IPS-11a (cell line): ENCODE results near the gene PCSK7.
A peak's percentile ranks its signal among the peaks of the same experiment; 100 is the strongest.

Experiments used
- H3K4me3 ChIP-seq: one replicate; pipeline ENCODE4 v1.5.1; 2013; ENCODE audit warnings: low read depth, low read length, control low read depth

The PCSK7 gene

DNA sequence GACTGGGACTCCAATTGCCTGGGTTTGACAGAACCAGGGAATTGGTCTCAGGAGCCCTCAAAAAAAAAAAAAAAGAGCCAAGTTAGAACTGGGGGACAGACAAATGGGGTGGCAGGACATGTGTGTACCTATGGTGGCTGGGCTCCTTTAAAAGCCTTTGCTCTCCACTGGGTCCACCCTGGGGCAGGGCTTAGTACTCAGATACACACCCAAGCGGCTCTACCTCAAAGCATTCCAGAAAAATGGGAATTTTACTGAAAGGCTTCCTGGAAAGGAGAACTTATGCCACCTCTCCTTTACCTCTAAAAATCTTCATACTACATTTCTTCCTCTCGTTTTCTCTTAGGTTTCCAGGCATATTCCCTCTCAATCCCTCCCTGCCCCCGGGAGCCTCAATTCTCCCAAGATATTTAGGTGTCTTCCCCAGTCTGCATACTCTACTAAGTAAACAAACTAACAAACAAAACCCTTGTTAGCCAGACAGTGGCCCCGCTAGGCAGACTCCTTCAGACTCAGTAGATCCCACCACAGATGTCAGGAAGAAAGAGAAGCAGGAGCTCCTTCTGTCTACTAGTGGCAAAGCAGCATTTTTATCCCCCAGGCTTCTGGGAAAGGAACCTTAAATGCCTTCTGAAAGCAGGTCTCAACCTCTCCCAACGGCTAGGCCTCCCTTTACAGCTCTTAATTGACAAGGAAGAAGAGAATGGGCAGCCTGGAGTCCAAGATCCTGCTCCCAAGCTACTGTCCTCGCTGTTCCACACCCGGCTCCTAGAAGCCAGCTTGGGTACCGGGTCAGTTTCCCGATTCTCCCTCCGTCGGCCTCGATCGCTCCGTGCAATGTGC lies 653 bp downstream of the PCSK7 start:
- peak overlapping the region; percentile 89 for H3K4me3 ChIP-seq

DNA sequence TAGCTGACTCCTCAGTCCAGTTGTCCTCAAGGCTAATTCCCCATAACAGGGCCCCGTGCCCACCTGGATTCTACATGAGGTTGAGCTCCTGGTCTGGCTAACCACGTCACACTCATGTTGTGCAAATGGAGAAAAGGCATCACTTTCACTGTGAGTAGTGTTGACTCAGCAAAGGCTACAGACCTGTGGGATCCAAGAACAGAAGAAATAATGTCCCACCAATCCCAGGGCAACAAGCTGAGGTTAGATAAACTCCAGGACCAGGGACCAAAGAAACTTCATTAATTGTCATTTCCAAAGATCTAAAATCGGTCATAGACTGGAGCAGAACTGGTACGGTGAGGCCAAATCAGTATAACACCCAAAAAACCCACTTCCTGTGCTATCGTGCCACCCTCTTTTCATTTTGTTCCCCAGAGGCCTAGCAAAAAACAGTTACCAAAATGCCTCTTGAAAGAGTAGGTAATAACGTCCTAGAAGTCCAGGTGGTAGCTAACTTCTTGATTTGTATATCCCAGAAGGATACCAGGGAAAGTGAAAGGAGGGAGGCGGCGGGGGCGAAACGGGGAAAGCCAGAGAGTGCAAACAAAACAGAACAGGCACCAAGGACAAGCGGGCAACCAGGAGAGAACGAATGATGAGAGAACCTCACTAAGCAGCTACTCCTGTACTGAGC lies 1.4 kb downstream of the PCSK7 start:
- H3K4me3 ChIP-seq: no peak overlapping the region

DNA sequence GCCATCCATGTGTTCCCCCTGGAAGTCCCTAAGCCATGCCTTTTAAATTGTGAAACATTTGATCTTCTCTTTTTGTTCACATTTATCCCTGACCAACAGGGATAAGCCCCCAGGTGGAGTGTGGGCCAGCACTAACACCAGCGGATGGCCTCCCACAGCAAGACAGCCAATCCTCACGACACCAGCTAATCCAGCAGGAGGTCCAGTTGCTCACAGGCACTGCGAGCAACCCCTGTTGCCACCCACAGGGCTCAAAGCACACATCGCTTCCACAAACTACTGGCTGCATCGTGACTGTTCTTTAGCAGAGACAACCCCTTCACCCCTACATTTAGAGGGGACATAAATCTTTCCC lies 2.0 kb downstream of the PCSK7 start:
- H3K4me3 ChIP-seq: no peak overlapping the region

DNA sequence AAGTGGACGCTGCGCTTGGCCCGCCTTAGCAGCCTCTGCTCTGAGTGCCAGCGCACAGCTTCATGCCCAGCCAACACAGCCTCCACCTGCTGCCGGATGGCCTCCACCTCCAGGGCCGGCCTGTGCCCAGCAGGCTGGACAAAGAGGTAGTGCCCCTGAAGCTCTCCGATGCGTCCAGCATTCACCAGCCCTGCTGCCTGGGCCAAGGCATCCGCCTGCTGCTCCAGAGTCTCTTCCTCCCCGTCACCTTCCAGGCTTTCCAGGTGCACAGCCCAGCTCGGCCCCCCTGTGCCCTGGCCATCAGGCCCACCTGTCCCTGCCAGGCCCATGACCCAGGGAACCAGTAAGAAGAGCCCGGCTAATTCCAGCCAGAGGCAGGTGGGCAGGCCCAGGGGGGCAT lies 2.5 kb downstream of the PCSK7 start:
- no peak overlapping the region for H3K4me3 ChIP-seq

DNA sequence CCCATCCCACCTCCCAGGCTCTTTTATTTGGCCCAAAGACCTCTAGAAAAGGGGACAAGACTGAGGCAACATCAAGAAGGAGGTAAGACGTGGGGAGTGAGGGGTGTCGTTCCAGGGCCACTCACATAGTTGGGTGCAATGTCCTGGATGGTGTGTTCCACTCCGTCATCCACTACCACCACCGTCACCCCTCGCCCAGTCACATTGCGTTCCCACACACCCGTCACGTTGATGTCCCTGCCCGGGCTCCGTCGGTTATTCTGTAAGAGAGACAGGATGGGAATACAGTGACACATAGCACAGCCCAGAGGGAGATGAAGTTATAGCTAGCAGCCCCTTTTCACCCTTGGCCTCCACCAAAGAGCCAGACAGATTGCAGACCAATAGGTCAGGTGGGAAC lies 3.8 kb downstream of the PCSK7 start:
- H3K4me3 ChIP-seq: no peak overlapping the region

DNA sequence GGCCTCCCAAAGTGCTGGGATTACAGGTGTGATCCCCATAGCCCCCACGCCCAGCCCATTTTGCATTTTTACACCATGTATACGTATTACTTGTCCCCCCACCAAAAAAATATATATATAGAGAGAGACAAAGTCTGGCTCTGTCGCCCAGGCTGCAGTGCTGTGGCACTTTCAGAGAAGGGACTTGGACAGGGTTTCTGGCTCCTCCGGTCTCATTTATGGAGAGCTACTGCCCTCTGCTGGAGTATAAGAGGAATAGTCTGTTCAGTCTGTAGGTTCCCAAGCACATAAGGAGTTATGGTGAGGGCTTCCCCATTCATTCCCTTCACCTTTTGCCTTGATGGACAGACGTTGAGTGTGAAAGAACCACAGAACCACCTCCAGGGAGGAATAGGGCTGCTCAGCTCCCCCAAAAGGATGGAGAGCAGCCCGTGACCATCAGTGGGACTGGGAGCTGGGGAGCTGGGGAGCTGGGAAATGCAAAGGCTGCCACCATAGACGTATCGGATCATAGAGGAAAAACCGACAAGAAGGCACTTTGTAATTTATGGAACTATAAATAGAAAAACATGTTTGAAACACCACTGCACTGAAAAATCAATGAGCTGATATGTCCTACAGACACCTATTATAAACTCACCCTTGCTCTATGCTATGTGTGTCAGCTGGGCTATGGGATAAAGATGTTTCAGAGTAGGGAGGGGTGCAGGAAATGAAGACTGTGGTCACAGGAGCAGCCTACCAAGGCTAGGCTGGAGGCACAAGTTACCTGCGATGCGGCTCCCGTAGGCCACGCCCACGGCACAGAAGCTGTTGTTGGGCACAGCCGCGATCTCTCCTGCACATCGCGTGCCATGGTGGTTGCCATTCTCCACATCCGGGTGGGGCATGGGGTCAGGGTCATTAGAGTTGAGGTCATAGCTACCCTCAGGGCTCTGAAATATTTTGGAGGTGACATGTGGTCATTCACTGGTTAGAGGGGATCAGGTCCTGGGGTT lies 5.2 kb downstream of the PCSK7 start:
- H3K4me3 ChIP-seq: no peak overlapping the region

DNA sequence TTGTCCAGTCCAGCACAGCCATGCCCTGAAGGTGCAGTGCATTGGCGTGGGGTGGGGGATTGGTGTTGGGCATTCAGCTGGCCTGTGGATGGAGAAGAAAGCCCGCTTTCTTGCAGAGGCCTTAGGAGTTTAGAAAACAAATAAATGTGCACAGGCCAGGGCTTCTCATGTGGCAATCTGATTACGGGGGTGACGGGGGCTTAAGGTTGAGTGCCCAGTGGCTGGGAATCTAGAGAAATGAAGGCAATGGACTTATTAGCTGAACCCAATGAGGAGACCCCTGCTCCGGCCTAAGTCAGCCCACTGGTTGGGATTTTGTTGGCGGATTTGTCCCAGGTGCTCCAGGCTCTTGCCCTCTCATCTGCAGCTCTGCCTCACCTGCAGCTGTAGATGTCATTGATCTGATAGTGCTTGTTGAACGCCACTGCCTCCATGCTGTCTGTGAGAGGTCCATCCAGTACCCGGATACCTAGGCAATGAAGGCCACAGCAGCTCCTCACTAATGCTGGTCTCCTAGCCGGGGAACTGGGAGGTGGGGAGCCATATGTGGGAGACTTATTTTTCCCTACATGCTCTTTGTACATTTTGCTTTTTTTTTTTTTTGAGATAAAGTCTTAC lies 6.2 kb downstream of the PCSK7 start:
- H3K4me3 ChIP-seq: no peak overlapping the region

DNA sequence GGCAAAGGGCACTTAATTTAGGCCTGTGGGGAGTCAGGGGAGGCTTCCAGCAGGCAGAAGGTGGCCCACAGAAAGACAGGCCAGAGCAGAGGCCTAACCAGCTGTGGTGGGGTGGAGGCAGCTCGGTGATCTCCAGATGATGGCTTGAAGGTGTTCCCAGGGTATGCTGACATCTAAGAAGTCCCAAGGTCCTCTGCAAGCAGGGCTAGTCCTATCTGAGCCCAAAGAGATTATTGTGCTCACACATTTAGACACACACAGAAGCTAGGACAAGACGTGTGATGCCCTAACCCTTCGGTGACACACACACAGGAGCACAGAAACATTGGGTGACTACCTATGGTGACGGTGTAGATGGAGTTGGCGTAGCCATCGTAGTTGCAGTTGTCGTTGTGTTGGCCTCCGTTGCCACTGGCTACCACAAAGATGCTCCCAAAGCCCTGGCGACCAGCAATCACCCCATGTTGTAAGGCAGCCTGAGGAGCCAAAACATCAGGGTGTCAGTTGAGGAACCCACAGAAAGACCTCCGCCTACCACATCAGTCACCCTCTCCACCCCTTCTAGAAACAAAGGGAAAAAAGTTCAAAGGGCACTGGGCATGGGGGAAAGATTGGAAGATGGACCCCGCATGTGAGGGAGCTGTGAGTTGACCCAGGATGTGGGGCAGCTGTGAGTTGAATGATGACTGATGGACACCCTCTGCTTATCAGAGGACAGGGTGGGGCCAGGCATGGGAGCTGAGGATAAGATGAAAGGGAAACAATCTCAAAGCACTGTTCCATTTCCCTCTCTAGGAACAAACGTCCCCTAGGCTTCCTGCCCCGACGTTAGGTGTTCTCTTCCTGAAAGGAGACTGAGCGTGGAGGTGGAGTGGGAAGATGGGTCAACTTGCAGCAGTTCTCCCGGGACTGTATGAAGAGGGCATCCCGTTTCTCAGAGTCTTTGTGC lies 7.9 kb downstream of the PCSK7 start:
- H3K4me3 ChIP-seq: no peak overlapping the region

DNA sequence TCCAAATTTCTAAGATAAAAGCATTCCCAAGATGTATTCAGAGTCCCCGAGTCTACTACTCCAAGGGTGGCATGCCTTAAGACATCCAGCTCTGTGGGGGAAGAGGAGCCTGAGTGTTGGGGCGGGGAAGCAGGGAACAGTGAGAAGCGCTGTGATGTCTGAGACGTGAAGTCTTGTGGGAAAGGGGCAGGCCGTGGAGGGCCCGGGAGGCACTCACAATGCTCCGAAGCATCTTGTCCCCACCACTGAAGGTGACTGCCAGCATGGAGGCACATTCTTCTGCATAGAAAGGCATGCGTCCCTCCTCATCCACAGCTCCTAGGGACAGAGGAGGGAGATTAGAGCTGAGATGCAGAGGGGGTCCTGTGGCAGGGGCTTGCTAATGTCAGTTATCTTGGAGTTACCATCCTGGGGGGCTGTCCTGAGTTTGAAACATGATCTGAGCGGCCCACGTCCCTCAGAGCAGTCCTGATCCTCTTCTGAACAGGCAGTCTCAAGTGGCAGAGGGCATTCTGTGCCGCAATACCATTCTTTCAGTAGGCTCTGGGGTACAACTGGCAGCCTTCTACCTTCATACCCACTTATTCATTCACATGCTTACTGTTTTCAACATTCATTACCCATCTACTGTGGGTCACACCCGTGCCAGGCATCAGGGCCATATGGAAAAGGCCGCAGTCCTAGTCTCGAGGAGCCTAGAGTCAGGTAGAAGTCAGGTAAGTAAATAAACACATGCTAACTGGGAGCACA lies 8.7 kb downstream of the PCSK7 start:
- H3K4me3 ChIP-seq: no peak overlapping the region

DNA sequence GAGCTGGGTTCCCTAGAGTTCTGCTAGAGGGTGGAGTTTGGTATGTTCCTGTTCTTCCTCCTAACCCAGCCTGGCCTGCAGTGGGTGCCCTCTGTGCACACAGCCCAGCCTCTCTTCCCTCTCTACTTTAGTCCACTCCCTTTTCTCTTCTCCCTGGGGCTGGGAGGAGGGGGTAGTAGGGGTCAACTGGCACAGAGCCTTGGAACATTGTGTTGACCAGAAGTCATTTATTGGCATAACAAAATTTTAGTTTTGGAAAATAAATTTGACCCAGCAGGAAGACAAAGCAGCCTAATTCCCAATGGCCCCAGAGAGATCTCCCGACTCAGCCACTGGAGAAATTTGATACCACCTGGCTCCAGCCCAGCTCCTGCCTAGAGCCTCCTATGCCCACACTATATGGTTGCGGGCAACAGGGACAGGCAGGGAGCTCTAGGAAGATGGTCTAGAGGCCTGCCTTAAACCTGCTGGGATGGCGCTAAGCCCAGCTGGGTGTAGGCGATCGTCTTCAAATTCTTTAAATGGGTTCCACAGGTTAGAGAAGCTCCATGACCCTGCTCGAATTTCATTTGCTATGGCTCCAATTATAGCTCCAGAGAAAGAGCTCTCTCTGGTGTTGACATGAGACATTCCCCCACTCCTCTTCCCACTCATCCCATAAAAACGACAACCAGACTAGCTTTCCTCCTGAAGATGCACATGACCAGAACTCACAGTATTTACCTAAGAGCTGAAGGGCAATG lies 9.9 kb downstream of the PCSK7 start:
- H3K4me3 ChIP-seq: no peak overlapping the region

DNA sequence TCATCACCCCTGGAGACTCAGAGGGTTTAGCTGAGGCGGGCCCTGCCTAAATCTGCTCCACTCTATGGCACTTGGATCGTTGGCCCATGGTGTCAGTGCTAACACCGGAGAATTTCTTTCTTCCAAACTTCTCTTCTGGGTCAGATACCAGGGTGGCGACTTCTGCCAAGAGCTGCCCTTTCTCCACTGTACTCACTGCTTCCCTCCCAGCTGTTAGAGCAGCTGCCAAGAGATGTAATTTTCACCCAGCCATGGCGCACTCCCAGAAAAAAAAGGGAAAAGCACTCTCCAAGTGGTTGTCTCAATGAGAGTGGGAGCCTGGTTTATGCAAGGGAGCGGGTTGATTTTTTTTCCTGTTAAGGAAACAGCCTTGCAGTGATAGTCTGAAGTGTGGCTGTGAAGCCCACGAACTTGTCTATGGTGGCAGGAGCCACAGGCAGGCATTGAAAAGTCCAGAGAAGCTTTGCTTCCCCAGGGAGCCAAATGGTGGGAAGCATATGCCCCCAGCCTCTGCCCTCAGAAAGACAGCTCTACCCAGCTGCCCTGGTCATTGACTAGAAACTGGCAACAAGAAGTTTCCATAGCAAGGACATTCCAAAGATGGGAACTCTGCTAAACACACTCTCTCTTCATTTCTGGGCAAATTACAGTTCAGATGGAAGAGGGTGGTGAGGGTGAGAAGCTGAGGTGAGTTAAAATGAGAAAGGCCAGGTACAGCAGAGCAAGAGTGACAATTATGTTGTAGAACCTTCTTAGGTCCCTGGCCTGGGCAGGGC lies 10.7 kb downstream of the PCSK7 start:
- no peak overlapping the region for H3K4me3 ChIP-seq

DNA sequence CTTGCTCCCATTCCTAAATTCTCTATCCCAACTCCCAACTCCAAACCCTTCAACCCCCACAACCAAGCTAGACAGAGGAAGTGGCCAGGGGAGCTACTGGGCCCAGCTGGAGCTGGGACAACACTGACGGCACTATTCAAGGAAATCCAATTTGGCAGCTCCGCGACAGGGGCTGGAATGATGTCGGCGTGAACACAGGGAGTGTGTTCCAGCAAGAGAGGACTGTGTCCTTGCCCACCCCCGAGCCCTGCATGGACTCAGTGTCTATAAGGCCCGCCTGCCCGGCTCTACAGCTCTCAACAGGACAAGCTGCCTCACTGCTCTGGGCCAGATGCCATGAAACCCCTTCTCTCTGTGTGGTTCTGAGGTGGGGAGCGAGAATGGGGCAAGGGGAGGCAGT lies 11.3 kb downstream of the PCSK7 start:
- H3K4me3 ChIP-seq: no peak overlapping the region

DNA sequence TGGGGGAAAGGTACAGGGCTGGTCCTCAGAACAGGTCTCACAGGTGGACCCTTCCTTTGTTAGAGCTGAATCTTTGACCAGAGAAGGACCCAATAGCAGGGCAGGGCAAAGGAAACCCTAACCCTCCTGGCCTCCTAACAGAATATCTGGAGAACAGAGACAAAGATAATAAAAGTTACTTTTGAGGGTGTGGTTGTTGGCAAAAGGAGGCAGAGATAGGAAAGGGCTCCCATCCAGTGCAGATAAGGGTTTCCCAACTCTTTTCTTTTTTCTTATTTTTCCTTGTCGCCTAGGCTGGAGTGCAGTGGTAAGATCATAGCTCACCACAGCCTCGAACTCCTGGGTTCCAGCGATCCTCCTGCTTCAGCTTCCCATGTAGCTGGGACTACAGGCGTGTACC lies 11.9 kb downstream of the PCSK7 start:
- H3K4me3 ChIP-seq: no peak overlapping the region

DNA sequence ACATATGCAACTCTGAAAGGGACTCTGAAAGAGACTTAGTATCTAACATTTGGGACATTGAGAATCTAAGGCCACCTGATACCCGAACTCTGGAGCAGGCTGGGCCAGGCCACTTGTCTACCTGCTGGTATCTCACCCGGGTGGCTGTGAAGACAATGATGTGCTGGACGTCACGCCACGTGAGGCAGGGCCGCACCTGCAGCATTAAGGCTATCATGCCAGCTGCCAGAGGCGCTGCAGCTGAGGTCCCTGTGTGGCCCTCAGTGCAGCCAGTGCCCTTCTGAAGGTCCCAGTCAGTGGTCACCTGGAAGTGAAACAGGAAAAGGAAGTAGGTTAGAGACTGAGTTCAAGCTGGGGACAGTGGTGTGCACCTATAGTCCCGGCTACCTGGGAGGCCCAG lies 12.4 kb downstream of the PCSK7 start:
- no peak overlapping the region for H3K4me3 ChIP-seq

DNA sequence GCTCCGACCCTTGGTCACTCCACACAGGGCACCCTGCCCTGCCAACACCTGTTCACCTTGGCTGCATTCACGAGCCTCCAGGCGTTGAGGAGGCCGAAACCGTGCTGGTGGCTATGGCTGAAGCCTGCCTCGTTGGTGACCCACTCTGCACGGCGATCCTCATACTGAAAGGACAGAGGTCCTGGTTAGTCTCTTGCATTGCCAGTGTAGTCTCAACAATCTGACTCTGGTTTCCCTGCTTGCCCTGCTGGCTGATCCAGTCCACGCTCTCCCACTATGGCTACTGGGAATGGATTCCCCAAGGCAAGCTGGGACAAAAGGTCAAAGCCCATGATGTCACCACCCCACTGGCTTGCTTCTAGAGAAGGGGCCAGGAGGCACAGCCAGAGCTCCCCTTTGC lies 12.9 kb downstream of the PCSK7 start:
- H3K4me3 ChIP-seq: no peak overlapping the region

DNA sequence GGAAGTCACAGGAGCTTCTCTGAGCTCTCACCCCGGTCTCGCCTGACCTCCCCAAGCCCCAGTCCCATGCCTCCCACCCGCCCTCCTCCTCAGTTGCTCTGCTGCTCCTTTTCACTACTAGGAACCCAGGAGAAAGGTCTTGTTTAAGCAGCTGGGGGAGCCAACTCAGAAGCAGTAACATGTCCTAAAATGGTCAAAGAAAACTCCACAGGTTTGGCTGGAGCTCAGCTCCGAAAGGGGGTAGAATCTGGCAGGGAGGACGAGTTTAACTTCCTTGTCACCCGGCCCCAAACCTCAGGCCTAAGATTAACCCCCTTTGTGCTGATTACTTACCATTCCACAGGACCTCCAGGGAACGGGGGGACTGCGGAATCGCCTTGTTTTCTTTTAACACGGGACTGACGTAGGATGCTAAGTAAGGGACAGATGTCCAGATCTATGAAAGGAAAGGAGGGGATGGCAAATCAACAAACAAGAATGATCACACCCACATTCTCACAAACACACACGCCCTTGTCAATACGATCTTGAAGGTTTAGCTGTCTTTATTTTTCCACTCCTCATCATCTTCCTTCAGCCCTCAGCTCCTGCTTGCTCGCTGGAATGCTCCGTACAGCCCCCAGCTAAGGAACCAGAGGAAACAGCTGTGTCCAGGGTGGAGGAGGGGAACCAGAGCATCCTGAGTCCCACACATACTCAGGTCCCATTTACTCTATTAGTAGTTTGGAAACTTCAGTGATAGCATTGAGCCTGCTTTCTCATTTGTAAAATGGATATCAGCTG lies 13.5 kb downstream of the PCSK7 start:
- H3K4me3 ChIP-seq: no peak overlapping the region
